ENCODE data around the gene HOXD13. TPM values are rescaled to one million over a fixed set of nuclear protein-coding genes. Genes with fewer than 3 reads are reported as not detected.

The HOXD13 gene
- total and polyA plus RNA-seq, 12 donors = not detected

- H3K9me3 ChIP-seq = no peaks in the 10 kb centered on the region
- no peak for DNase-seq
- WGBS, 2 donors = 4 to 8% methylated on average over 40 of the region's 40 CpGs
- intact Hi-C loops (cut with DNase I) = loop anchor here in 7 of 10 donors (2.0 to 10.0 kb wide), 4 partner anchors 55 to 1024 kb away; no protein-coding TSS in a partner anchor
- no peaks in the 10 kb centered on the region for H3K36me3 ChIP-seq
- H3K4me1 ChIP-seq = peaks cover 0 to 33% (median 22%) of the 10 kb centered on the region in 9 donors
- peak overlapping the region in 8 of 10 donors; percentile 8 to 49 (median 37) for H3K4me3 ChIP-seq
- peaks cover 62 to 100% (median 99%) of the 10 kb centered on the region in 7 donors for H3K27me3 ChIP-seq
- no peak overlapping the region for H3K27ac ChIP-seq
- ATAC-seq = no peak
- no peak for TF ChIP-seq CTCF (IDR thresholded peaks at IDR 0.05)
Observed at GRCh38 chr2:176123411-176124109, 31.0 kb downstream of the HOXD13 start.

DNA sequence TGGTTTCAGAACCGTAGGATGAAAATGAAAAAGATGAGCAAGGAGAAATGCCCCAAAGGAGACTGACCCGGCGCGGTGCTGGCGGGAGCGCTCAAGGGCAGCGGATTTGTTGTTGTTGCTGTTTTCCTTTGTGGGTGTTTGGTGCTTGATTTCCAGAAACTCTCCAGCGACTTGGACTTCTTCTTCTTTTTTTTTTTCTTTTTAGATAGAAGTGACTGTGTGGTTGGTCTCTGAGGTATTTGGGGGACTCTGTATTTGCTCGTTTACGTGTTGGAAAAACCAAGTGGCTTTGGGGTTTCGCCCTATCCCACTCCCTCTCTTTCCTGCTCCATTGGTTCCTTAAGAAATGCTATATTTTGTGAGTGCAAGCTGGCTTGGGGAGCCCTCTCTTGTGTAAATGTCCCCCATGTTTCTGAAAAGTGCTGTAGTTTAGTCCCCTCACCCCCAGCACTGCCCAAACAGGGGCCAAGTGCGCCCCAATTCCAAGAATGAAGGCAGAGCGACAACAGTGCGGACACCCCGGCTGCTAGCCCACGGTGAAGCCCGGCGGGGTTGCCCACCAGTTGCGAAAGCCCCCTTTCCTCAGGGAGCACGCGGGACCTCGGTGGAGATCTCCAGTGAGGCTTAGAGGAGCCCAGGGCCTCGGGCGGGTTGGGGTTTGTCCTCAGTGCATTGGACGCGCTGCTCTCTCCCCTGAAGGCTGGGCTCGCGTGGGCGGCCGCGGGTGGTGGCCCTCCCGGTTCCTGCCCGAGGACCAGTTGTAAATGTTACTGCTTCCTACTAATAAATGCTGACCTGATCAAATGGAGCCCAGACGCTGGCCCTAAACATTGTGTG is 31.8 kb downstream of the HOXD13 start:
- Histone ChIP-seq H3K27ac (no peak overlapping the region), H3K36me3 (no peaks in the 10 kb centered on the region), H3K27me3 (peaks cover 62 to 100% (median 99%) of the 10 kb centered on the region in 7 donors), H3K4me3 (no peak overlapping the region), H3K4me1 (peaks cover 0 to 38% (median 25%) of the 10 kb centered on the region in 9 donors), H3K9me3 (no peaks in the 10 kb centered on the region)
- 9 to 16% methylated on average over 34 of the region's 34 CpGs for WGBS, 2 donors
- no peak for TF ChIP-seq CTCF (IDR thresholded peaks at IDR 0.05)
- ATAC-seq (no peak), DNase-seq (no peak)
- intact Hi-C loops (cut with DNase I) = loop anchor here in 6 of 10 donors (5.0 to 10.0 kb wide), 3 partner anchors 690 to 1023 kb away; no protein-coding TSS in a partner anchor

DNA sequence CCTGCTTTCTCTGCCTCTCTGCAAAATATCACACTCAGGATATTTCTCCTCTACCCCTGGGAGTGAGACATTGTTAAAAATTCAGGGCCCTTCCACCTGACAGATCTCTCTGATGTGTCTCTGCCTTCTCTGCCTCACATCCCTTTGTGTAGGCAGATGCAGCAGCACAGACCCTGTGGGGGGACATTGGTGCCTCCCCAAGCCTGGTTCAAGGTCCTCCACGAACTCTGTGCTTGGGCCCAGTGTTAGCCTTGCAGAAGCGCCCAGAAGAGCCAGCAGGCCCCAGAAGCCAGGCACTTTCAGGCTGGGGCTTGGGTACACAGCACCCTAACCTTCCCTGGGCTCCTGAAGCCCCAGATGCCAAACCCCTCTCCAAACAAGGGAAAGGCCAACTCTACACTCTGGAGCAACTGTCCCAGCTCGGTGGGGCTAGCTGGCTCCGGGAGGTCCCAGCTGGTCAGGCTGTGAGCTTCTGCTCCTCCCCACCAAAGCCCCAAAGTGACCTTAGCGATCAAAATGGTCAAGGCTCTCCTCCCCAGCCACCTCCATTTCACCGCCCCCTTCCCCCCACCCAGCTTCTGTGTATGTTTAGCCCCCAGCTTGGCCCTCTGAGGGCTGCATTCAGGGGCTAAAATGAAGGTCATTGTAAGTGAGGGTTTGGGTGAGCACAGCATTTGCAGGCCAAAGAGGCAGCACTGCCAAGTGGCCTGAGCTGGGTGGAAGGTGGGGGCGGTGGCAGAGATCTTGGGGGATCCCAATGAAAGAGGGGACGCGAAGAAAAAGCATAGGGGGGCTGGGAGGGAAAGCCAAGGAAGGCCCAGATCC is 32.6 kb downstream of the HOXD13 start:
- H3K27me3 ChIP-seq = peaks cover 65 to 99% (median 97%) of the 10 kb centered on the region in 7 donors
- WGBS, 2 donors = 20 to 35% methylated on average over 9 of the region's 9 CpGs
- intact Hi-C loops (cut with DNase I) = loop anchor here (5.0 to 10.0 kb wide), 8 partner anchors 427 to 1022 kb away; no protein-coding TSS in a partner anchor
- no peak for DNase-seq
- TF ChIP-seq CTCF (IDR thresholded peaks at IDR 0.05) = no peak
- ATAC-seq = no peak
- H3K9me3 ChIP-seq = no peaks in the 10 kb centered on the region
- H3K4me3 ChIP-seq = no peak overlapping the region
- H3K36me3 ChIP-seq = no peaks in the 10 kb centered on the region
- no peak overlapping the region for H3K27ac ChIP-seq
- H3K4me1 ChIP-seq = peaks cover 0 to 43% (median 29%) of the 10 kb centered on the region in 9 donors

DNA sequence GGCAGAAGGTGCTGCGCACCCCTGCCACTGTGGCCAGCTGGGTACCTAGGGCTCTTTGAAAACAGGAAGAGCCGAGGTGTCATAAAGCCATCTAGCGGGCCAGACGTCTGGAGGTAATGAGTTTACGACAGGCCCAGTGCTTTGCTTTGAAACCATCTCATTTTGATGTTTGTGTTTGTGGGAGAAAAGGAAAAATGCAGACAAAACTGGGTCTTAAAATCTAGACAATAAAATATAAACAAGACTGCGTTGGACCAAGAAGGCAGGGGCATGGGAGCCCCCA is 33.2 kb downstream of the HOXD13 start:
- Histone ChIP-seq H3K27me3 (peaks cover 65 to 99% (median 97%) of the 10 kb centered on the region in 7 donors), H3K36me3 (no peaks in the 10 kb centered on the region), H3K4me3 (no peak overlapping the region), H3K9me3 (no peaks in the 10 kb centered on the region), H3K4me1 (peaks cover 0 to 48% (median 29%) of the 10 kb centered on the region in 9 donors), H3K27ac (no peak overlapping the region)
- DNase-seq = no peak
- no peak for ATAC-seq
- intact Hi-C loops (cut with DNase I) = loop anchor here (2.0 to 10.0 kb wide), 10 partner anchors 427 to 1022 kb away; no protein-coding TSS in a partner anchor
- WGBS, 2 donors = 24 to 34% methylated on average over 6 of the region's 6 CpGs
- TF ChIP-seq CTCF (IDR thresholded peaks at IDR 0.05) = no peak

All from heart right ventricle (tissue), 16 donors.